Calu3 (cell line): ENCODE data around the gene KRTAP5-7. TPM values are rescaled to one million over a fixed set of nuclear protein-coding genes. Genes with fewer than 3 reads are reported as not detected.
"Not testable (repeated sequence)": the region's sequence is repeated elsewhere in the genome, so short reads cannot be mapped to it uniquely, and the experiment has no call there.

Source experiments
- BruUV-seq: library from RNA; stranded (reverse); fragments of 400-500 nt; replicated peaks from 2 replicates; lab custom pipeline; 2021; lab: Mats Ljungman, UMichigan
- CTCF ChIA-PET: fragments of 300-600 bp; sonication (Branson Sonifier 250); formaldehyde crosslinking; loops from one replicate; lab custom pipeline; 2022; ENCODE audit warnings: antibody characterized with exemption; lab: Charles Lee
- DNase-seq: peaks from one replicate; pipeline ENCODE4 v3.0.0; 2022
- H3K27ac Mint-ChIP-seq: one replicate; pipeline ENCODE4 v1.8.0; 2022; ENCODE audit warnings: mixed read lengths; ENCODE audit not compliant: unreplicated experiment
- H3K27me3 Mint-ChIP-seq: one replicate; pipeline ENCODE4 v1.8.0; 2022; ENCODE audit warnings: mixed read lengths; ENCODE audit not compliant: unreplicated experiment
- H3K36me3 Mint-ChIP-seq: one replicate; pipeline ENCODE4 v1.8.0; 2022; ENCODE audit warnings: mild to moderate bottlenecking, moderate library complexity, mixed read lengths; ENCODE audit not compliant: insufficient read depth, unreplicated experiment
- H3K4me1 Mint-ChIP-seq: one replicate; pipeline ENCODE4 v1.8.0; 2022; ENCODE audit warnings: mild to moderate bottlenecking, low read depth, mixed read lengths; ENCODE audit not compliant: unreplicated experiment
- H3K4me3 Mint-ChIP-seq: one replicate; pipeline ENCODE4 v1.8.0; 2022; ENCODE audit warnings: mild to moderate bottlenecking, low read depth, moderate library complexity, mixed read lengths; ENCODE audit not compliant: unreplicated experiment
- H3K9me3 Mint-ChIP-seq: one replicate; pipeline ENCODE4 v1.8.0; 2022; ENCODE audit warnings: low read depth, mixed read lengths; ENCODE audit not compliant: unreplicated experiment
- CTCF ChIP-seq: fragments of 200-600 bp; IDR thresholded peaks from one replicate; pipeline ENCODE4 v1.8.0; 2022; ENCODE audit warnings: antibody characterized with exemption; ENCODE audit not compliant: unreplicated experiment
- intact Hi-C: fragments of 100-400 bp; cut with micrococcal nuclease; formaldehyde crosslinking; loops from one replicate; pipeline ENCODE4 v1.10.0; 2022; ENCODE audit not compliant: unreplicated experiment
- total RNA-seq: library from RNA; stranded (reverse); gene quantifications from 2 replicates; pipeline ENCODE4 v1.2.3, GENCODE V29; 2022

The KRTAP5-7 gene
- total RNA-seq, 1 experiment from 2014 or later: not detected

- peak; percentile 33 for DNase-seq
- H3K27ac Mint-ChIP-seq: no peak overlapping the region
- H3K9me3 Mint-ChIP-seq: peaks cover 4% of the 10 kb centered on the region
- intact Hi-C loops: no loop called here
- BruUV-seq: no TSS peak
- H3K27me3 Mint-ChIP-seq: peaks cover 96% of the 10 kb centered on the region
- H3K4me1 Mint-ChIP-seq: peaks cover 8% of the 10 kb centered on the region
- no peaks in the 10 kb centered on the region for H3K36me3 Mint-ChIP-seq
- CTCF ChIA-PET: no interaction called here
- no peak for TF ChIP-seq CTCF
- no peak overlapping the region for H3K4me3 Mint-ChIP-seq
Observed at GRCh38 chr11:71566081-71566620, 39.1 kb downstream of the KRTAP5-7 start.

- H3K27ac Mint-ChIP-seq, H3K4me3 Mint-ChIP-seq, CTCF ChIA-PET, H3K4me1 Mint-ChIP-seq, H3K9me3 Mint-ChIP-seq, H3K36me3 Mint-ChIP-seq, DNase-seq, intact Hi-C loops, BruUV-seq: not testable (repeated sequence)
- H3K27me3 Mint-ChIP-seq: peaks cover 90% of the 10 kb centered on the region
Observed at GRCh38 chr11:71566626-71567599, 39.8 kb downstream of the KRTAP5-7 start.

GRCh38 chr11:71567633-71568032 lies 40.6 kb downstream of the KRTAP5-7 start:
- H3K36me3 Mint-ChIP-seq, BruUV-seq, CTCF ChIA-PET, intact Hi-C loops, H3K27ac Mint-ChIP-seq, H3K9me3 Mint-ChIP-seq, H3K4me1 Mint-ChIP-seq, H3K4me3 Mint-ChIP-seq, DNase-seq: not testable (repeated sequence)
- peaks cover 91% of the 10 kb centered on the region for H3K27me3 Mint-ChIP-seq

- Mint-ChIP-seq H3K4me3 (no peak overlapping the region), H3K4me1 (peaks cover 8% of the 10 kb centered on the region), H3K27me3 (peaks cover 91% of the 10 kb centered on the region), H3K36me3 (no peaks in the 10 kb centered on the region), H3K9me3 (no peaks in the 10 kb centered on the region), H3K27ac (no peak overlapping the region)
- intact Hi-C loops: no loop called here
- DNase-seq: no peak
- CTCF ChIA-PET: no interaction called here
- no peak for TF ChIP-seq CTCF
- BruUV-seq: no TSS peak
Observed at GRCh38 chr11:71568704-71569349, 41.8 kb downstream of the KRTAP5-7 start.

GRCh38 chr11:71571101-71571850 lies 44.2 kb downstream of the KRTAP5-7 start:
- BruUV-seq, intact Hi-C loops, CTCF ChIA-PET, DNase-seq, H3K27ac Mint-ChIP-seq, H3K9me3 Mint-ChIP-seq, H3K4me1 Mint-ChIP-seq, H3K36me3 Mint-ChIP-seq, H3K4me3 Mint-ChIP-seq: not testable (repeated sequence)
- H3K27me3 Mint-ChIP-seq: peaks cover 91% of the 10 kb centered on the region
